ENCODE results near the gene C2orf80.
"Not testable (repeated sequence)": the region's sequence is repeated elsewhere in the genome, so short reads cannot be mapped to it uniquely, and the experiment has no call there.

C2orf80 gene

GRCh38 chr2:208175840-208176153 lies 14.0 kb downstream of the C2orf80 start:
- DNase-seq = no peak

- DNase-seq = peak; percentile 28
Observed at GRCh38 chr2:208175069-208175839, 14.6 kb downstream of the C2orf80 start.

- no peak for DNase-seq
Observed at GRCh38 chr2:208174144-208174543, 15.7 kb downstream of the C2orf80 start.

GRCh38 chr2:208172125-208172524 lies 17.7 kb downstream of the C2orf80 start:
- no peak for DNase-seq

- DNase-seq = no peak
Observed at GRCh38 chr2:208164951-208165755, 24.7 kb downstream of the C2orf80 start.

- DNase-seq = no peak
Observed at GRCh38 chr2:208163489-208163888, 26.3 kb downstream of the C2orf80 start, which contains the start of gene CRYGA. CRYGA (minus strand) TSS chr2:208163589; CDS start chr2:208163556, 33 bp downstream.

- DNase-seq = no peak
Observed at GRCh38 chr2:208156439-208156838, 33.4 kb downstream of the C2orf80 start.

GRCh38 chr2:208153156-208153555 lies 36.7 kb downstream of the C2orf80 start:
- no peak for DNase-seq

- no peak for DNase-seq
Observed at GRCh38 chr2:208150956-208151355, 38.9 kb downstream of the C2orf80 start.

GRCh38 chr2:208150094-208150493 lies 39.7 kb downstream of the C2orf80 start:
- DNase-seq = no peak

GRCh38 chr2:208148803-208149202 lies 41.0 kb downstream of the C2orf80 start:
- DNase-seq = no peak

GRCh38 chr2:208147759-208148158 lies 42.1 kb downstream of the C2orf80 start:
- no peak for DNase-seq

GRCh38 chr2:208147008-208147407 lies 42.8 kb downstream of the C2orf80 start:
- DNase-seq = no peak

GRCh38 chr2:208146006-208146405 lies 43.8 kb downstream of the C2orf80 start, which contains the start of gene CRYGB:
CRYGB (minus strand) TSS chr2:208146158; CDS start chr2:208146120, 38 bp downstream.
- no peak for DNase-seq

- DNase-seq = no peak
Observed at GRCh38 chr2:208142925-208143799, 46.7 kb downstream of the C2orf80 start.

GRCh38 chr2:208142240-208142924 lies 47.4 kb downstream of the C2orf80 start:
- DNase-seq = no peak

GRCh38 chr2:208139447-208139846 lies 50.4 kb downstream of the C2orf80 start:
- DNase-seq = no peak

GRCh38 chr2:208138334-208138733 lies 51.5 kb downstream of the C2orf80 start:
- DNase-seq = not testable (repeated sequence)

GRCh38 chr2:208136716-208137094 lies 53.1 kb downstream of the C2orf80 start:
- no peak for DNase-seq

- DNase-seq = no peak
Observed at GRCh38 chr2:208135794-208136715, 53.8 kb downstream of the C2orf80 start.

- no peak for DNase-seq
Observed at GRCh38 chr2:208134928-208135586, 54.8 kb downstream of the C2orf80 start.

Measured in NCI-H187 treated with DMSO at 0.1 percent for 48 hours (cell line).